Naive thymus-derived CD4-positive, alpha-beta T cell (primary cell): ENCODE data around the gene CEP164. TPM values are rescaled to one million over a fixed set of nuclear protein-coding genes. Genes with fewer than 3 reads are reported as not detected.

Experiments
- ATAC-seq: fragments of 150-1000 bp; cut with Tn5 transposase; 2 replicates; pipeline ENCODE4 v1.10.0; 2021; ENCODE audit warnings: mild to moderate bottlenecking, moderate library complexity
- CTCF ChIA-PET: fragments of 350-600 bp; sonication (Branson Sonifier 250); formaldehyde crosslinking; loops from one replicate; lab custom pipeline; 2021; ENCODE audit warnings: antibody characterized with exemption; lab: Charles Lee
- POLR2A ChIA-PET: fragments of 350-600 bp; sonication (Branson Sonifier 250); formaldehyde crosslinking; loops from one replicate; lab custom pipeline; 2021; ENCODE audit warnings: antibody characterized with exemption, inconsistent platforms; lab: Charles Lee
- DNase-seq, 9 donors: peaks; one replicate each; pipeline versions ENCODE4 v3.0.0 to v3.0.0-alpha.2; 2020 to 2022; ENCODE audit warnings: mixed read lengths in 1 of 9
- H3K27ac ChIP-seq: one replicate; pipeline ENCODE4 v1.7.0; 2013; ENCODE audit warnings: mild to moderate bottlenecking, low read depth, low read length, moderate library complexity
- H3K27me3 ChIP-seq, 2 donors: one replicate each; pipeline ENCODE4 v1.7.0; 2013; ENCODE audit warnings: low read length in 2 of 2, mild to moderate bottlenecking in 2 of 2, moderate library complexity in 2 of 2; ENCODE audit not compliant: control insufficient read depth in 2 of 2, insufficient read depth in 2 of 2
- H3K36me3 ChIP-seq, 3 experiments: 1 replicate in 2 of 3; 2 replicates in 1 of 3; pipeline ENCODE4 v1.7.0; 2013; ENCODE audit warnings: low read length in 3 of 3, mild to moderate bottlenecking in 3 of 3, moderate library complexity in 1 of 3; ENCODE audit not compliant: insufficient read depth in 3 of 3, control insufficient read depth in 2 of 3
- H3K4me1 ChIP-seq, 2 donors: one replicate each; pipeline ENCODE4 v1.7.0; 2013; ENCODE audit warnings: low read length in 2 of 2, mild to moderate bottlenecking in 2 of 2, moderate library complexity in 1 of 2; ENCODE audit not compliant: control insufficient read depth in 2 of 2, insufficient read depth in 2 of 2
- H3K4me3 ChIP-seq: 2 replicates; pipeline ENCODE4 v1.7.0; 2013; ENCODE audit warnings: mild to moderate bottlenecking, low read length
- H3K9me3 ChIP-seq, 3 experiments: 1 replicate in 2 of 3; 2 replicates in 1 of 3; pipeline ENCODE4 v1.7.0; 2013; ENCODE audit warnings: low read length in 3 of 3; ENCODE audit not compliant: control insufficient read depth in 2 of 3
- H3K27ac Mint-ChIP-seq, 9 donors: one replicate each; pipeline ENCODE4 v1.8.0; 2020 to 2022; ENCODE audit warnings: mixed read lengths in 9 of 9, mild to moderate bottlenecking in 8 of 9, moderate library complexity in 5 of 9, inconsistent platforms in 2 of 9
- H3K27me3 Mint-ChIP-seq, 5 donors: one replicate each; pipeline ENCODE4 v1.8.0; 2021 to 2022; ENCODE audit warnings: mixed read lengths in 5 of 5, mild to moderate bottlenecking in 1 of 5
- H3K36me3 Mint-ChIP-seq, 5 donors: one replicate each; pipeline ENCODE4 v1.8.0; 2020 to 2022; ENCODE audit warnings: mixed read lengths in 5 of 5, mild to moderate bottlenecking in 3 of 5, inconsistent platforms in 1 of 5
- H3K4me1 Mint-ChIP-seq, 7 donors: one replicate each; pipeline ENCODE4 v1.8.0; 2020 to 2022; ENCODE audit warnings: mixed read lengths in 7 of 7, mild to moderate bottlenecking in 3 of 7, inconsistent platforms in 1 of 7
- H3K4me3 Mint-ChIP-seq, 10 donors: one replicate each; pipeline ENCODE4 v1.8.0; 2020 to 2022; ENCODE audit warnings: mild to moderate bottlenecking in 10 of 10, mixed read lengths in 10 of 10, moderate library complexity in 6 of 10, inconsistent platforms in 2 of 10
- H3K9me3 Mint-ChIP-seq, 11 donors: one replicate each; pipeline ENCODE4 v1.8.0; 2020 to 2022; ENCODE audit warnings: mixed read lengths in 11 of 11, mild to moderate bottlenecking in 4 of 11, inconsistent platforms in 1 of 11, moderate library complexity in 1 of 11
- intact Hi-C, 2 donors: fragments of 100-400 bp; cut with micrococcal nuclease; formaldehyde crosslinking; loops; one replicate each; pipeline ENCODE4 v1.15.1; 2023
- polyA plus RNA-seq, 2 donors: library from polyadenylated mRNA; unstranded; fragments of 300-500 nt; fragmentation: Illumina TruSeq; gene quantifications; one replicate each; pipeline ENCODE4 v1.2.3, GENCODE V29; 2021
- total RNA-seq, 6 experiments: library from RNA in 5 of 6; stranded (reverse) in 5 of 6; gene quantifications; 1 replicate in 5 of 6; 2 replicates in 1 of 6; pipeline ENCODE4 v1.2.3 and lab custom pipeline; 2021 to 2026

Gene CEP164
- total and polyA plus RNA-seq, 7 experiments from 2014 or later = 16.2 to 47.6 (median 36.7) TPM

DNA sequence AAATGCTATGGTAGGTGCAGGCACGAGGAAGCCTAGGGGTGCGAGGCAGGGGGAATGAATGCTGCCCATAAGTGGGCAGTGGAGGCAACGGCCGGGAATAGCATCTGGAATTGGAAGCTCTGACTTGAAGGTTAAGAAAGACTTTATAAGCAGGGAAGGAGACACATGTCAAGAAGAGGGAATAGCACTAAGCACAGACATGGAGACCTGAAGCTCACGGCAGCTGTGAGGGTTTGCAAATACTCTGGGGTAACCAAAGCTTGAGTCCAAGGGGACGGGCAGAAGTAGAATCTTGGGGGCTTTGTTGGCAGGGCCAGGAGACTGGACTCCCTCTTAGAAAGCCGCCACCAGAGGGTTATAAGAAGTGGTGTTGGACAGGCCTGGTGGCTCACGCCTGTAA lies 112.6 kb downstream of the CEP164 start:
- ChIA-PET CTCF (no interaction called here), POLR2A (no interaction called here)
- Mint-ChIP-seq H3K9me3 (peaks cover 0 to 6% (median 0%) of the 10 kb centered on the region in 11 donors), H3K4me1 (no peaks in the 10 kb centered on the region), H3K36me3 (no peaks in the 10 kb centered on the region), H3K27me3 (peaks cover 4 to 31% (median 26%) of the 10 kb centered on the region in 5 donors), H3K27ac (no peak overlapping the region), H3K4me3 (no peak overlapping the region)
- H3K4me1 ChIP-seq = no peaks in the 10 kb centered on the region
- intact Hi-C loops = no loop called here
- H3K36me3 ChIP-seq = no peaks in the 10 kb centered on the region
- DNase-seq = no peak
- no peaks in the 10 kb centered on the region for H3K27me3 ChIP-seq
- no peak overlapping the region for H3K27ac ChIP-seq
- H3K9me3 ChIP-seq = no peaks in the 10 kb centered on the region
- ATAC-seq = no peak
- no peak overlapping the region for H3K4me3 ChIP-seq

- POLR2A ChIA-PET = no interaction called here
- no peaks in the 10 kb centered on the region for H3K9me3 ChIP-seq
- no peak overlapping the region for H3K4me3 ChIP-seq
- Mint-ChIP-seq H3K27ac (no peak overlapping the region), H3K4me1 (no peaks in the 10 kb centered on the region), H3K4me3 (no peak overlapping the region), H3K27me3 (peaks cover 4 to 32% (median 22%) of the 10 kb centered on the region in 5 donors), H3K36me3 (no peaks in the 10 kb centered on the region), H3K9me3 (peaks cover 0 to 6% (median 0%) of the 10 kb centered on the region in 11 donors)
- intact Hi-C loops = no loop called here
- no peaks in the 10 kb centered on the region for H3K27me3 ChIP-seq
- H3K36me3 ChIP-seq = no peaks in the 10 kb centered on the region
- CTCF ChIA-PET = no interaction called here
- DNase-seq (no peak), ATAC-seq (no peak)
- H3K27ac ChIP-seq = no peak overlapping the region
- H3K4me1 ChIP-seq = no peaks in the 10 kb centered on the region
Observed at GRCh38 chr11:117441146-117441975, 113.7 kb downstream of the CEP164 start.

- Mint-ChIP-seq H3K36me3 (no peaks in the 10 kb centered on the region), H3K9me3 (peaks cover 0 to 6% (median 0%) of the 10 kb centered on the region in 11 donors), H3K27ac (no peak overlapping the region), H3K4me1 (no peaks in the 10 kb centered on the region), H3K27me3 (peaks cover 0 to 28% (median 21%) of the 10 kb centered on the region in 5 donors), H3K4me3 (no peak overlapping the region)
- ChIA-PET POLR2A (no interaction called here), CTCF (no interaction called here)
- Histone ChIP-seq H3K27ac (no peak overlapping the region), H3K4me3 (no peak overlapping the region), H3K9me3 (no peaks in the 10 kb centered on the region), H3K4me1 (no peaks in the 10 kb centered on the region), H3K27me3 (no peaks in the 10 kb centered on the region), H3K36me3 (no peaks in the 10 kb centered on the region)
- intact Hi-C loops = no loop called here
- DNase-seq (no peak), ATAC-seq (peak; percentile 25)
Observed at GRCh38 chr11:117442049-117442868, 114.6 kb downstream of the CEP164 start.

DNA sequence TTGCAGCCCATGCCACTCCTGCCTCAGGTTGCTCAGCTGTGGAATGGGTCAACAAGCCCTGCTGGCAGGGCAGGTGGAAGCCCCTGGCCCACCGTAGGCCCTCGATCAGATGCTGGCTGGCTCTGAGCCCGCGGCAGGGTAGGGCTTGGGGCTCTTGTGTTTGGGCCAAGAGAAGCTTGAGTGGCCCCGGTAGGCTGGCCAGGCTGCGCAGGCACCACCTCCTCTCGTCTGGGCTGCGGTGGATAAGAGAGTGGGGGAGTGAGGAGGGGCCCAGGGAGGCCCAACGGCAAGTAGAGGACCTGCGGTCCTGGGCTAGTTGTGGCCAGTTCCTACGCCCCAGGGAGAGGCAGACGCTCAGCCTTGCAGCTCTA lies 115.2 kb downstream of the CEP164 start:
- Histone ChIP-seq H3K9me3 (no peaks in the 10 kb centered on the region), H3K36me3 (no peaks in the 10 kb centered on the region), H3K4me3 (no peak overlapping the region), H3K27me3 (no peaks in the 10 kb centered on the region), H3K27ac (no peak overlapping the region), H3K4me1 (no peaks in the 10 kb centered on the region)
- no peaks in the 10 kb centered on the region for H3K36me3 Mint-ChIP-seq
- no peaks in the 10 kb centered on the region for H3K4me1 Mint-ChIP-seq
- H3K4me3 Mint-ChIP-seq = no peak overlapping the region
- ChIA-PET POLR2A (no interaction called here), CTCF (no interaction called here)
- peaks cover 0 to 28% (median 21%) of the 10 kb centered on the region in 5 donors for H3K27me3 Mint-ChIP-seq
- intact Hi-C loops = no loop called here
- ATAC-seq (no peak), DNase-seq (no peak)
- H3K27ac Mint-ChIP-seq = no peak overlapping the region
- H3K9me3 Mint-ChIP-seq = peaks cover 0 to 6% (median 0%) of the 10 kb centered on the region in 11 donors

GRCh38 chr11:117443266-117444186 lies 115.9 kb downstream of the CEP164 start:
- intact Hi-C loops = no loop called here
- CTCF ChIA-PET = no interaction called here
- Histone ChIP-seq H3K9me3 (no peaks in the 10 kb centered on the region), H3K27ac (no peak overlapping the region), H3K36me3 (no peaks in the 10 kb centered on the region), H3K4me1 (no peaks in the 10 kb centered on the region), H3K4me3 (no peak overlapping the region), H3K27me3 (no peaks in the 10 kb centered on the region)
- POLR2A ChIA-PET = no interaction called here
- Mint-ChIP-seq H3K27me3 (peaks cover 0 to 28% (median 22%) of the 10 kb centered on the region in 5 donors), H3K4me3 (no peak overlapping the region), H3K9me3 (peaks cover 0 to 6% (median 0%) of the 10 kb centered on the region in 11 donors), H3K4me1 (no peaks in the 10 kb centered on the region), H3K27ac (no peak overlapping the region), H3K36me3 (no peaks in the 10 kb centered on the region)
- DNase-seq = no peak
- ATAC-seq = peak; percentile 22

GRCh38 chr11:117444256-117444655 lies 116.6 kb downstream of the CEP164 start:
- H3K4me3 Mint-ChIP-seq = no peak overlapping the region
- H3K27me3 Mint-ChIP-seq = peaks cover 0 to 28% (median 25%) of the 10 kb centered on the region in 5 donors
- no peaks in the 10 kb centered on the region for H3K36me3 Mint-ChIP-seq
- CTCF ChIA-PET = no interaction called here
- no peaks in the 10 kb centered on the region for H3K36me3 ChIP-seq
- POLR2A ChIA-PET = no interaction called here
- no peaks in the 10 kb centered on the region for H3K27me3 ChIP-seq
- DNase-seq = no peak
- ATAC-seq = no peak
- no peak overlapping the region for H3K27ac ChIP-seq
- H3K9me3 Mint-ChIP-seq = peaks cover 0 to 6% (median 0%) of the 10 kb centered on the region in 11 donors
- intact Hi-C loops = no loop called here
- no peak overlapping the region for H3K4me3 ChIP-seq
- no peaks in the 10 kb centered on the region for H3K4me1 ChIP-seq
- H3K27ac Mint-ChIP-seq = no peak overlapping the region
- no peaks in the 10 kb centered on the region for H3K9me3 ChIP-seq
- H3K4me1 Mint-ChIP-seq = no peaks in the 10 kb centered on the region
